HG03460 (cell line): ENCODE results near the gene KRT4.

ENCODE experiments used
- ATAC-seq: cut with Tn5 transposase; IDR thresholded peaks from one replicate; pipeline ENCODE4 v1.9.1; 2021; ENCODE audit not compliant: unreplicated experiment

KRT4 gene

DNA sequence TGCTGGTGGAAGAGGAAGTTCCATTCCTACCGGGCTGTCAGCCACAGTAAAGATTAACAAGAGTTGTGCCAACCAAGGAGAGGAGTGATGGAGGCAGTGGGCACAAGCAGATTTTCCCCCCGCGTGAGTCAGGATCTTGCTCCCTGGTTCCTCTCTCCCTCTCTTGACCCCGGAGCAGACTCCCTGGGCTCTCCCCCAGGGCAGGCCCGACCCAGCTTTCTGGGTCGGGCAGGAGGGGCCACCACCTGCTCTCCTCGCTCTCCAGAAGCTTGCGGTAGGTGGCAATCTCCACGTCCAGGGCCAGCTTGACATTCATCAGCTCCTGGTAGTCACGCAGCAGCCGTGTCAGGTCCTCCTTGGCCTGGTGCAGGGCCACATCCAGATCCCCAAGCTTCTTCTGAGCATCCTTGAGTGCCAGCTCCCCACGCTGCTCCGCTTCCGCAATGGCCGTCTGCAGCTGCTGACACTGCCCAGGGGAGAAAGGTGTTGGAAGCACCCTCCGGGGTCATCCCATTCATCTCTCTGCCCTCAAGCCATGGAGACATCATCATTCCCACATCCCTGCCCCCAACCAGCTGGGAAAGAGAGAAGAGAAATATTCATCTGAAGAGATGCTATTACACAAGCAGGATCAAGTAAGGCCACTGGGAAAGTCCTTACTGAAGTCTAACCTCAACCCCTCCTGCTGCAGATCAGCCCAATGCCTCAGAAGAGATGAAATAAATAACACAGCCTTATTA lies 9.0 kb upstream of the KRT4 start:
- ATAC-seq, result no peak

DNA sequence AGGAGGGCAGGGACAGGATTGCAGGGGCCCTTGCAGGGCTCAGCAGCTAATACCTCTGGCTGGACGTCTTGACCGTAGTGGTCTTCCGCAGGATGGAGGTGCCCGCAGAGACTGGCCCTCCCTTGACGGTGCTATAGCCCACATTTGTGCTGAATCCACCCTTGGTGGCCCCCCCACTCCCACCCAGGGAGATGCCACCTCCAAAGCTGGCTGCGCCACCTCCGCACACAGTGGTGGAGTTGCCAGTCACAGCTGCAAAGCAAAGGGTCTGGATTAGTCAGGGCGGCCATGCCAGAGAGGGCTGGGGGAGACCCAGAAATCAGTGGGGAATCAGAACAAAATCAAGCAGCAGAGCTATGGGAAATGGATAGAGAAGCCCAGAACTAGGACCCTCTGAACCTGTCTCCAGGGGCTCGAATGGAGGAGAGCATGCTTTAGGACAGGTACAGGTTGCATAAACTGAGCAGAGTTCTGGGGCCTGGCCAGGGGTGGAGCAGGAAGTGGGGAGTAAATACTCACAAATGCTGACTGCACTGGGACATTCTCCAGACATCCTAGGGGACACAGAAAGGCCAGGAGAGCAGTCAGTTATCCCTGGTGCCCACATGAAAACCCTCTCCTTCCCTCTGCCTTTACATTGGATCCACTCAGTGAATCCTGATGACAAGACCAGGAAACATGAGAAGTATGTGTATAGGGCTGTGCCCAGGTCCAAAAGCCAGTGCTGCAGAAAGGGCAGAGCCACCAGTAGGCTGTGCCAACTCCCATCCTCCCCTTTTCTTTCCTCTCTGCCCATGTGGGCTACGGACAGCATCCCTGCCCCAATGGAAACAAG lies 8.1 kb upstream of the KRT4 start:
- no peak for ATAC-seq

DNA sequence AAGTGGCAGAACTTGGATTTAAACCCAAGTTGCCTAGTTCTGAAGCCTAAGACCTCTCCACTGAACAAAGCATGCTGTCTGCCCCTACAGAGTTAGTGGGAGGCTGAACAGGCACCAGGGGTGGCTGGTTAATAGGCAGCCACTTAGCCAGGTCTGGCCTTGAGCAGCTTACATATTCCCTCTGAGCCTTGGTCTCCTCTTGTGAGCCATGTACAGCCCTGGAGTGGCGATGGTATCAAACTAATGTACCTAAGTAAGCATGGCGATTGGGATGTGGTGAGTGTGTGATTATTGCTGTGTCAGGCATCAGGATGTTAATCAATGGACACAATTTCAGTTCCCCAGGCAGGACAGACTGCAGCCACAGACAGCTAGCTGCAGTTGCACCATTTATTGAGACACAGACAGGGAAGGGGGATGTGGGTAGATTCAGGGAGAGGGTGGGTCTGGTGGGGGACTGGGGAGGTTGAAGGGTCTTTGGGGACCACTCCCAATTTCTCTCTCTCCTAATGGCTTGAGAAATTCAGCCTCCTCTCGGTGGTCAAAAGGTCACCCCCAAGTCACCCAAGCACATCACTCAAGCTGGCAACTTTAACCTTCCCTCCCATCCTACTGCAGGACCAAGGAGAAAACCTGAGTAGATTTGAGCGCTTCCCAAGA lies 7.3 kb upstream of the KRT4 start:
- no peak for ATAC-seq

DNA sequence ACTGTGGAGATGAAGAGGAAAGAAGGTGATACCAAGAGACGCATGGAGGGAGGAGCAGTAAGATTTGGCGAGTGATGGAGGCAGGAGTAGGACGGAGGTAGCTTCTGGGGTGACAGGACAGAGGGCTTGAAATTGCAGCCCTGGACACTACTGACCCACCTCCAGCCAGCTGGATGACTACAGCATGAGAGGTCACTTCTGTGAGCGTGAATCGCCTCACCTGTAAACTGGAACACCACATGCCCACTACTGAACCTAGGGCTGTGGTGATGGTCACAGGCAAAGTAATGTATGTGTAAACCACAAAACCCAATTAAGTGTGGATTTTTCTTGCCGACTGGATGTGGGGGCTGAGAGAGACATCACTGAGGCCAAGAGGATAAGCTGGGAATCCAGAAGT lies 6.6 kb upstream of the KRT4 start:
- no peak for ATAC-seq

DNA sequence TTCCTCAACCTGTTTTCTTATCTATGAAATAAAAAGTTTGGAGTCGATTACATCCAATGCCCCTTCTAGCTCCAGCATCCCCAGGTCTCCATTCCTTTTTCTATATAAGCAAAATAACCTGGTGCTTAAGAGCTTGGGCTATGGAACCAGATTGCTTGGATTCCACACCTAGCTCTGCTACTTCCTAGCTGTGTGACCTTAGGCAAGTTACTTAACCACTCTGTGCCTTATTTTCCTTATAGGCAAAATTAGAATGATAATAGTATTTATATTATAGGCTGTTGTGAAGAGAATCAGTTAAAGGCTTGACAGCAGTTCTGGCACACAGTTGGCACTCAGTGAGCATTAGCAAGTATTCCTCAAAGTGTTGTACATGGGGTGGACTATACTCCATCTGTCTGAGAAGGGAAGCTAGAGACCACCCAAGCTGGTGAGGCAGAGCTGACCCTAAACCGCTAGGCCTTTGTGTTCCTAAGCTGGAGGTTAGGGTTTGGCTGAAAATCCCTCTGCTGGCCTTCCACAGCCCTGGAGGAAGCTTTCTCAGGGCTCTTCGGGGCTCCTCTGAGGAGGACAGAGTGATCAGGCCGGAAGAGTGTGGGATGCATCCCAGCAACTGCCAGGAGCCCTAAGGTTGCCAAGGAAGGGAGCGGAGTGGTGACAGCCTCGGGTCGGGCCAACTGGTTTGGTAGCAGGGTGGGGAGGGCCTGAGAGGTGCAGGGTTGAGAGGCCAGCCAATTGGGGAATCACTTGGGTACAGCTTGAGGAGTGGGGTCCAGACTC lies 6.0 kb upstream of the KRT4 start:
- no peak for ATAC-seq

GRCh38 chr12:52818887-52819420 lies 5.0 kb upstream of the KRT4 start:
- ATAC-seq, result no peak

GRCh38 chr12:52818388-52818787 lies 4.5 kb upstream of the KRT4 start:
- ATAC-seq, result no peak

DNA sequence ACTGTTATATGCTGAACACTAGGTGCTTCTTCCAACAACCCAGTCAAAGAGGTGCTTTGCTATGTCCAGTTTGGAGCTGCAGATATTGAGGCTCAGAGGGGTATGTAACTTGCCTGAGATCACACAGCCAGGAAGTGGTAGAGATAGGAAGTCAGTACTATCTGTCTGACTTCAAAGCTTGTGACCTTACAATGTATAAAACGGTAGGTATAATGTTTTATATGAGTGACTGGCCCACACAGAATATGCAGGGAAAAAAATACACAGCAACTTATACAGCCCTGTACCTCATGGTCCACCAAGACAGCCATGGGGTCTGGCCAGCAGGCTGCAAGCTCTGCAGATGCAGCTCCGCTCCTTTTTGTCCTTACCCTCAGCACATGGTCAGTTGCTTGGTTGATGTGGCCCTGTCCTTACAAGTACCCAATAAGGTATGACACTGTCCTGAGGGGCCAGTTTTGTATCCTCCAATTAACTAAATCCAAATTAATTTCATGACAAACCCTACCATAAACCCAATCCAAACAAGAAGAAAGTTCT lies 3.9 kb upstream of the KRT4 start:
- ATAC-seq, result no peak

DNA sequence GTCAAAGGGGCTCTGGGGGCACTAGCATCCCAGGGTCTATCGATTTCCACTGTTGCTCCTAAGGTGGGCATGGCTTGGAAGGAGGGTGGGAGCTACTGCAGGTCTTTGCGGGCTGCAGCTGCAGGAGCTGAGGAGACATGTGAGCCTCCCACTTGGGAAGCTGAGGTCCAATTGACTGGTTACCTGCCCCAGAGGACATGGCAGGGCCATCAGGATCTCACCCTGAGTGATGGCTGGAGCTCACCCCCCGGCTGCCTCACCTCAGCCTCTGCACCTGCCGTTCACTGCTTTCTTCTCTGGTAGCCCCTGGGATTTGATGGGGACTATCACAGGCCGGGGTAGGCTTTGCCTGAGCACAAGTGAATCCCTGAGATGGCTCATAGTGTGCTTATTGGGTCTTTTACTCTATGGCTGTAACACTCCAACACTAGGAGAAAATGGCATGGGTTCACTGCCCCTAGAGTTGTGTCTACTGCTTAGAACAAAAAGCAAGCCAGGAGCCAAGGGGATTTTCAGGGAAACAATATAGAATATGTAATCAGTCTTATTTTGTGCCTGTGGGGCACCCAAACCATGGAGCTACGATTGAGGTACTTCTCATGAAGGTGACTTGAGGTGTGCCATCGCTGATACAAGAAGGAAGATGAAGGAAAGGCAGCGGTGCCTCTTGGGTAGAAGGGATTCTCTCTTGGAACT lies 3.2 kb upstream of the KRT4 start:
- ATAC-seq, result no peak

GRCh38 chr12:52815676-52816588 lies 2.0 kb upstream of the KRT4 start:
- no peak for ATAC-seq

- no peak for ATAC-seq
Measured at GRCh38 chr12:52815161-52815560, 1.2 kb upstream of the KRT4 start.

GRCh38 chr12:52814710-52815155 lies 817 bp upstream of the KRT4 start:
- no peak for ATAC-seq

- ATAC-seq, result no peak
Measured at GRCh38 chr12:52813203-52813819, 605 bp downstream of the KRT4 start.

DNA sequence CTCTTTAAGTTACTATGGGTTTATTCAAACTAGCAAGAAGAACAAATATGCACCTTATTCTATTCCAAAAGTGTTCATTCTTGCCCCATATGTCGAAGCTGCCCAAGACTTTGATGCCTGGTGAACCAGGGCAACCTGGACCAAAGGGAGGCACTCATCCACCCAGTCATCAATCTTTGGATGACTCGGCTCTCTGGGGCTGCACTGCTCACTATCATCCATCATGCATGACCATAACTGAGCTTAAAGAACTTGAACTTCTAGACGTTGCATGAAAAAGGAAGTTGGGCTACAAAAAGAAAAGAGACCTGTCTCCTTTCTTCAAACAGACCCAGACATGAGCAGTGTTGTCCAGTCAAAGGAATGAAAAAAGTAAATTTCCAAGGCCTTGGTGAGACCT lies 1.2 kb downstream of the KRT4 start:
- no peak for ATAC-seq

GRCh38 chr12:52812073-52812400 lies 1.9 kb downstream of the KRT4 start:
- ATAC-seq, result no peak

DNA sequence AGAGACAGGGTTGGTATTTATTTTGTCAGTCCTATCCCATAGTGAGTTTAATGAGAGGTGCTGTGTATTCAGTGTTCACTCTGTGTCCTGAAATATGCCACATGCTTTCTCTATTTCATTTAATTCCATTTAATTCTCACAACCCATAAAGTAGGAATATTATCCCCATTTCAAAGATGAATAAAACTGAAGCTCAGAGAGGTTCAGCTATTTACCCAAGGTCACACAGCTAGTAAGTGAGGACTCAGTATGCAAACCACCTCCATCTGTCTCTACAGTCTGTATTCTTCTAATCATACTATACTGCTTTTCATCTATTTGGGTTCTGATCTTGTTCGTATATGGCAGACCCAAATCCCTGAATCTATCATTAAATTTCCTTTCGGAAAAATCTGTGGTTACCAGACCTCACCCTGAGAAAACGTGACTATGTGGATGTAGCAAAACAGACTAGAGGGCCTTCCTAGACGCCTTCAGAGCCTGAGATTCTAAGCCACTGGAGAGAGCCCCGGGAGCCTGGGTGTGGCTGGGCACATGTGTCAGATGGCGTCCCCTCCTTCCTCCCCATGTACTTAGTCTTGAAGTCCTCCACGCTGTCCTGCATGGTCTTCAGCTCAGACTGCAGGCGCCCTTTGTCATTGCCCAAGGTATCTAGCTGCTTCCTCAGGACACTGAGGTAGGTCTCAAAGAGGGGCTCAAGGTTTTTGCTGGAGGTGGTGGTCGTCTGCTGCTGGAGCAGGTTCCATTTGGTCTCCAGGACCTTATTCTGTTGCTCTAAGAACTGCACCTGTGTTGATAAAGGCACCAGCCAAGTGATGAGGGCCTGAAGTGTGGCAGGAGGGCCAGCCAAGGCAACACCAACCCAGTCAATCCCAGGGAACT lies 2.5 kb downstream of the KRT4 start:
- no peak for ATAC-seq

DNA sequence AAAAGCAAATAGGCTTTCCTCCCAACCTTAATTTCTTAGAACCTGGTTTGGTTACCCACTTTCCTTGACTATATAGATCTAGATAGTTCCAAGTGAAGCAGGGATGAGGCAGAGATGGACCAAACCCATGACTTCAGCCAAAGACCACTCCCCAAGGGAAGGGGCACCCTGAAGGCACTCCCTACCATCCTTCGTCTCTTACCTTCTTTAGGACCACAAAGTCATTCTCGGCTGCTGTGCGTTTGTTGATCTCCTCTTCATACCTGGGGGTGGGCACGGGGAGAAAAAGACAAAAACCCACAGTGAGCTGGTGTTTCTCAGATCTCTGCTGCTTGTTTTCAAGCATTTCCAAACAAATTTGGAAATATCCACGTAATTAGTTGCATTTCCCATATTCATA lies 3.4 kb downstream of the KRT4 start:
- no peak for ATAC-seq

- ATAC-seq, result no peak
Measured at GRCh38 chr12:52809166-52809565, 4.8 kb downstream of the KRT4 start.
